Osteocyte (in vitro differentiated cells): ENCODE measurements around the gene OLFML2B. TPM values are rescaled to one million over a fixed set of nuclear protein-coding genes. Genes with fewer than 3 reads are reported as not detected.

Experiments used
- DNase-seq: peaks from one replicate; pipeline ENCODE4 v3.0.0; 2021; ENCODE audit warnings: mixed read lengths; ENCODE audit not compliant: unreplicated experiment; ENCODE audit errors: extremely low spot score
- H3K27ac Mint-ChIP-seq: one replicate; pipeline ENCODE4 v1.8.0; 2021; ENCODE audit warnings: mild to moderate bottlenecking, mixed read lengths; ENCODE audit not compliant: unreplicated experiment
- H3K27me3 Mint-ChIP-seq: one replicate; pipeline ENCODE4 v1.8.0; 2021; ENCODE audit warnings: mixed read lengths; ENCODE audit not compliant: unreplicated experiment
- H3K36me3 Mint-ChIP-seq: one replicate; pipeline ENCODE4 v1.8.0; 2021; ENCODE audit warnings: mixed read lengths; ENCODE audit not compliant: unreplicated experiment
- H3K4me1 Mint-ChIP-seq: one replicate; pipeline ENCODE4 v1.8.0; 2021; ENCODE audit warnings: mixed read lengths; ENCODE audit not compliant: unreplicated experiment
- H3K4me3 Mint-ChIP-seq: one replicate; pipeline ENCODE4 v1.8.0; 2021; ENCODE audit warnings: mild to moderate bottlenecking, moderate library complexity, mixed read lengths; ENCODE audit not compliant: unreplicated experiment
- H3K9me3 Mint-ChIP-seq: one replicate; pipeline ENCODE4 v1.8.0; 2021; ENCODE audit warnings: mixed read lengths; ENCODE audit not compliant: unreplicated experiment
- total RNA-seq: library from RNA; stranded (reverse); gene quantifications from 2 replicates; pipeline ENCODE4 v1.2.1, GENCODE V29; 2021
- TF ChIP-seq, protein P1 (sequence below): fragments of 200-600 bp; sonication (generic); IDR thresholded peaks from 2 replicates; pipeline ENCODE4 v1.5.0; 2021; ENCODE audit warnings: antibody characterized with exemption, mild to moderate bottlenecking, moderate library complexity

The OLFML2B gene
- total RNA-seq, 1 donor from 2014 or later: 66.7 TPM

GRCh38 chr1:161986328-161986727, 37.3 kb downstream of the OLFML2B start:
- peaks cover 14% of the 10 kb centered on the region for H3K9me3 Mint-ChIP-seq
- H3K4me3 Mint-ChIP-seq: no peak overlapping the region
- H3K27me3 Mint-ChIP-seq: no peaks in the 10 kb centered on the region
- TF ChIP-seq, protein P1, sequence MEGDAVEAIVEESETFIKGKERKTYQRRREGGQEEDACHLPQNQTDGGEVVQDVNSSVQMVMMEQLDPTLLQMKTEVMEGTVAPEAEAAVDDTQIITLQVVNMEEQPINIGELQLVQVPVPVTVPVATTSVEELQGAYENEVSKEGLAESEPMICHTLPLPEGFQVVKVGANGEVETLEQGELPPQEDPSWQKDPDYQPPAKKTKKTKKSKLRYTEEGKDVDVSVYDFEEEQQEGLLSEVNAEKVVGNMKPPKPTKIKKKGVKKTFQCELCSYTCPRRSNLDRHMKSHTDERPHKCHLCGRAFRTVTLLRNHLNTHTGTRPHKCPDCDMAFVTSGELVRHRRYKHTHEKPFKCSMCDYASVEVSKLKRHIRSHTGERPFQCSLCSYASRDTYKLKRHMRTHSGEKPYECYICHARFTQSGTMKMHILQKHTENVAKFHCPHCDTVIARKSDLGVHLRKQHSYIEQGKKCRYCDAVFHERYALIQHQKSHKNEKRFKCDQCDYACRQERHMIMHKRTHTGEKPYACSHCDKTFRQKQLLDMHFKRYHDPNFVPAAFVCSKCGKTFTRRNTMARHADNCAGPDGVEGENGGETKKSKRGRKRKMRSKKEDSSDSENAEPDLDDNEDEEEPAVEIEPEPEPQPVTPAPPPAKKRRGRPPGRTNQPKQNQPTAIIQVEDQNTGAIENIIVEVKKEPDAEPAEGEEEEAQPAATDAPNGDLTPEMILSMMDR: no peak
- H3K27ac Mint-ChIP-seq: no peak overlapping the region
- H3K36me3 Mint-ChIP-seq: peaks cover 54% of the 10 kb centered on the region
- H3K4me1 Mint-ChIP-seq: peaks cover 3% of the 10 kb centered on the region
- DNase-seq: no peak

DNA sequence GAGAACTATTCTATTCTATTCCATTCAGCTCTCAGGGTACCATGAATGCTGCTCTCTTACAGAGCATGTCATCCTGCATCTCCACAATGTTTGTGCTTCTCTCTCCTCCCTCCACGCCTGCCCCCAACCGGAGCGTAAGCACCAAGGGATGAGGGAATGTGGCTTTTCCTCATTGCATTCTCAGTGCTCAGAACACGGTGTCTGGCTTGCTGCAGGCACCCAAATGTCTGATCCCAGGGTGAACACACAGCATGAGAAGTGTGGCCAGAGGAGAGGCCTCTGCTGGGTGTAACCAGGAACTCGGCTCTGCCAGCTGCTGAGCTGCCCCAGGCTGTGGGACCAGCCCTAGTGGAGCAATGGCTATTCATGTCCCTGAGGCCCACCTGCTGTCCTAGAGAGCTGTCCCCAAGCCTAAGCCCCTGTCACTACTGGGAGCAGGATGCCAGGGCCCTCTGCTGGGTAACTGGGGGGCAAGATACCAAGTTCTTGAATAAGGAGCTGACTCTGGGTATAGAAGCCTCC, 38.3 kb downstream of the OLFML2B start:
- Mint-ChIP-seq H3K4me1 (peaks cover 3% of the 10 kb centered on the region), H3K27me3 (no peaks in the 10 kb centered on the region), H3K9me3 (peaks cover 10% of the 10 kb centered on the region), H3K36me3 (peaks cover 45% of the 10 kb centered on the region), H3K4me3 (no peak overlapping the region), H3K27ac (no peak overlapping the region)
- TF ChIP-seq, protein P1: no peak
- DNase-seq: no peak

- peaks cover 7% of the 10 kb centered on the region for H3K9me3 Mint-ChIP-seq
- peaks cover 34% of the 10 kb centered on the region for H3K36me3 Mint-ChIP-seq
- no peak overlapping the region for H3K27ac Mint-ChIP-seq
- H3K4me1 Mint-ChIP-seq: peaks cover 3% of the 10 kb centered on the region
- TF ChIP-seq, protein P1: no peak
- DNase-seq: no peak
- no peaks in the 10 kb centered on the region for H3K27me3 Mint-ChIP-seq
- H3K4me3 Mint-ChIP-seq: no peak overlapping the region
These were observed 39.9 kb downstream of the OLFML2B start for GRCh38 chr1:161983725-161984124.

DNA sequence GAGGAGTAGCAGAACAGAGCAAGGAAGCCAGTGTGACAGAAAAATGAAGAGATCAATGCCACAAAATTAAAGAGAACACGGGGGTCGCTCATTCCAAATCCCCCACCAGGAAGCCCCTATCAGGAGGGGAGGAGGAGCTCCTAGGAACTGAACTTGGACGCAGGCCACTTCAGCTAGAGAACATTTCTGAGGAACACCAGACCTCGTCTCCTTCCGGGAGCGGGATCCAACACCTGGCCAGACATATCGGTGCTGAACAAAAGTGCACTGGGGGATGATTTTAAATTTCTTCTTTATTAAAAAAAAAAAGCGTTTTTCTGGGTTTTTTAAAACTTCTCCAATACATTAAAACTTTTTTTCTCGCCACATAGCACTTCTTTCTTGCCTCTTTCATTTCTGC, 40.8 kb downstream of the OLFML2B start:
- DNase-seq: no peak
- H3K4me1 Mint-ChIP-seq: peaks cover 3% of the 10 kb centered on the region

GRCh38 chr1:161982507-161982895, 41.2 kb downstream of the OLFML2B start:
- Mint-ChIP-seq H3K4me3 (no peak overlapping the region), H3K36me3 (peaks cover 29% of the 10 kb centered on the region), H3K27ac (no peak overlapping the region), H3K4me1 (peaks cover 3% of the 10 kb centered on the region), H3K9me3 (peaks cover 4% of the 10 kb centered on the region), H3K27me3 (no peaks in the 10 kb centered on the region)
- TF ChIP-seq, protein P1: no peak
- DNase-seq: no peak

More for the DNA sequence above, 40.8 kb downstream of the OLFML2B start:
- Mint-ChIP-seq H3K4me3 (no peak overlapping the region), H3K36me3 (peaks cover 31% of the 10 kb centered on the region), H3K27ac (no peak overlapping the region), H3K9me3 (peaks cover 4% of the 10 kb centered on the region), H3K27me3 (no peaks in the 10 kb centered on the region)
- TF ChIP-seq, protein P1: no peak
